SH-SY5Y (cell line): ENCODE measurements around the gene SNX2.

Experiments
- GATA2 ChIP-seq: IDR thresholded peaks from 2 replicates; pipeline ENCODE4 v1.6.1; 2011; ENCODE audit warnings: mild to moderate bottlenecking, low read depth, low read length
- GATA3 ChIP-seq: IDR thresholded peaks from 2 replicates; pipeline ENCODE4 v1.6.1; 2011; ENCODE audit warnings: low read depth, mild to moderate bottlenecking, low read length, moderate library complexity

- no peak for TF ChIP-seq GATA2
- no peak for TF ChIP-seq GATA3
Observed at GRCh38 chr5:122788371-122788770, 13.5 kb downstream of the SNX2 start.
